Activated CD8-positive, alpha-beta memory T cell treated with anti-CD3 and anti-CD28 coated beads for 4 hours (primary cell): ENCODE measurements around the gene TMPRSS5.
"Not testable (repeated sequence)": the region's sequence is repeated elsewhere in the genome, so short reads cannot be mapped to it uniquely, and the experiment has no call there.

Experiments used
- DNase-seq, 2 donors: peaks; one replicate each; pipeline ENCODE4 v3.0.0-alpha.2; 2020; ENCODE audit warnings: low read depth in 2 of 2

Gene TMPRSS5

DNA sequence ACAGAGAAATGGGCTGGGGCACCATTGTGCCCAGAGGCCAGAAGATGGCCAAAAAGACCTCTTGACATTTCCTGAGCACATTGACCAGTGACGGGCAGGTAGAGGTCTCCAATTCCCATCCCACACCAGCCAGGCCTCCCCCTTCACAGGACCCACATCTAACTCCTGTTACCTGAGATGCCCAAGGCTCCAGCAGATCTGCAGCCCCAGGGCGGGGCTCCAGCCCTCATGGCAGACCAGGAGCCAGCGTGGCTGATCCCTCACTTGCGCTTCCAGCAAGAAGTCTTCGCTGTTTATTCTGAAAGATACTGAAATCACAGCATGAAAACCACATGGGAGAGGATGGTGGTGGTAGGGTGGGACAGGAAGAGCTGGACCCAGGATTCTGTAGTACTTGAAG lies 9.0 kb downstream of the TMPRSS5 start:
- no peak for DNase-seq

DNA sequence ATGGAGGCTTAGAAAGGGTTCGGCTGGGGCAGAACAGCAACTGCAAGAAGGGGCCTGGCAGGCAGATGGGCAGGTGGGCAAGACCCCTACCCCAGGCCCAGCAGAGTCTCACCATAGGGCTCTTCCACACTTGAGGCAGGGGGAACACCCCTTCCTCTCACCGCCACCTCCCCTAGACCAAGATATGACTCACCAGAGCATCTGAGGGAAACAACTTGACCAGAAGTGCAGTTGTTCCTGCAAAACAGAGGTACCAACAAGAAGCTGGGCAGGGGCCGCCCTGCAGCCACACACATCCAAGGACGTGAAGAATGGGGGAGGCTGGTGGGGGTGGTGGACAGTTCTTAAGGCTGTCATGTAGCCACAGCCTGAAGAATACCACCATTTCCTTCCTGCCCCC lies 10.9 kb downstream of the TMPRSS5 start:
- DNase-seq, result no peak

DNA sequence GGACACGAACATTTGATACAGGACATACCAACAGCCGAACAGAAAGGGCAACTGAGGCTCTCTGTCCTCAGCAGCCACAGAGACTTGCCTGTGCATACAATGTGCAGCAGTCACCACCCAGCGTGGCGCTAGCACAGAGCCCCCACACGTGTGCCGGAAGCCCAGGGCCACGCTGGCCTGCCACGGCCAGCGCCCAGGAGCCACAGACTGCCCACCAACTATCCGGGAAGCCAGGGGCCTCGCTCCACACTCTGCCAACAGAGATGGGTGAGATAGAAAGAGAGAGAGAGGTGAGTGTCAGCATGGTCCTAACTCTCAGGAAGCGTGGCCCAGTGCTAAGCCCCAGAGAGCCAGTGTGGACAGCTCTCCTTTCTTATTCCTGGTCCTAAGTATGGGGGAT lies 11.7 kb downstream of the TMPRSS5 start:
- DNase-seq, result no peak

DNA sequence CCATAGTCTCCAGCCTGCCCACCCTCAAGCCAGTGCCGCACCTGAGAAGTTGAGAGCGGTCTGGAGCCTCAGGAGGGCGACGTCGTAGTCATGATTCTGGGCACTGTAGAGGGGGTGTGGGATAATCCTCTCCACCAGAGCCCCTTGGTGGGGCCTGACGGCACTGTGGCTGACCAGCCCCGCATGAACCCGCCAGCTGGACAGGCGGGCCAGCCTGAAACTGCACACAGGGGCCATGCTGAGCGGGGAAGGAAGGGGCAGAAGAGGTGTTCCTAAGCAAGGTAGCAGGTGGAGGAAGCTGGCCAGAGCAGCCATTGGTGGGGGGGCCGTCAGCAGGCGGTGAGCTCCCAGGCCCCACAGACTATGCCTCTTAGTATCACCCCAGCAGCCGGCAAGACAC lies 13.1 kb downstream of the TMPRSS5 start:
- DNase-seq, result no peak

DNA sequence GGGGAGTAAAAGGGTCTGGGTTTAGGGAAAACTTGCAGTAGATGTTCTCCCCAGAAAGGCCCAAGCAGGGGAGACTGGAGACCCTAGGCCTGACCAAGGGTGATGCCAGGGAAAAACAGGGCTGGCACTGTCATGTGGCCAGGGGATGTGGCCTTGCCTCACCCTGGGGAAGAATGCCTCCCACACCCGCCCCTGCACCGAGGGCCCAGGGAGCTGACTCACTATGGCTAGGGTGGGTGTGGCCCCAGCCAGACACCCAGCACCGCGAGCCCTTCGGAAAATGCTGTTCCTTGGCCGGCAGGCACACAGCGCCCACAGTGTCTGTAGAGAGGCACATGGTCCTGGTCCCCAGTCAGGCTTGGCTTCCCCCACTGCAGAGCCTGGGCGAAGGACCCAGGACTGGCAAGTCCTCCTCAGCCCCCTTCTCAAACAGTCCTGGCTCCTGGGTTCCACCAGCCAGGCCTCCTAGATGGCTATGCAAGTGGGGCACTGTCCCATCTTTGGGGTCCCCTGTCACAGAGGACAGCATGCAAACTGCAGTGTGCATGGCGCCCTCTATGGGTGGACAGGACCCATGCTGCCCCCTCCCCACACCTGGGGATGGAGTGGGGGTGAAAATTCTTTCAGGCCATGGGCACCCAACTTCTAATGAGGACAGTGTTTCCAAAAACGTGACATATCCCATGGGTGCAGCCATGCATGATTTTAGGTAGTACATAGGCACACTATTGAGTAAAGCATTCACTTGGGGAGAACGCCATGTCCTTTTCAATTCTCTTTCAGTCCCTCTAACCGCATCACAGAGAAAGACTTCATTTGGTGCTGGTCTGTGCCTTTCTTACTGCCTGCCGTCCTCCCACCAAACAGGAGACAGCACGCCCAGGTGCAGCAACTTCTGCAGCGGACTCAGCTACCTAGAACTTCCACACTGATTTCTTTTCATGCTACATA lies 15.2 kb downstream of the TMPRSS5 start:
- DNase-seq, result no peak

DNA sequence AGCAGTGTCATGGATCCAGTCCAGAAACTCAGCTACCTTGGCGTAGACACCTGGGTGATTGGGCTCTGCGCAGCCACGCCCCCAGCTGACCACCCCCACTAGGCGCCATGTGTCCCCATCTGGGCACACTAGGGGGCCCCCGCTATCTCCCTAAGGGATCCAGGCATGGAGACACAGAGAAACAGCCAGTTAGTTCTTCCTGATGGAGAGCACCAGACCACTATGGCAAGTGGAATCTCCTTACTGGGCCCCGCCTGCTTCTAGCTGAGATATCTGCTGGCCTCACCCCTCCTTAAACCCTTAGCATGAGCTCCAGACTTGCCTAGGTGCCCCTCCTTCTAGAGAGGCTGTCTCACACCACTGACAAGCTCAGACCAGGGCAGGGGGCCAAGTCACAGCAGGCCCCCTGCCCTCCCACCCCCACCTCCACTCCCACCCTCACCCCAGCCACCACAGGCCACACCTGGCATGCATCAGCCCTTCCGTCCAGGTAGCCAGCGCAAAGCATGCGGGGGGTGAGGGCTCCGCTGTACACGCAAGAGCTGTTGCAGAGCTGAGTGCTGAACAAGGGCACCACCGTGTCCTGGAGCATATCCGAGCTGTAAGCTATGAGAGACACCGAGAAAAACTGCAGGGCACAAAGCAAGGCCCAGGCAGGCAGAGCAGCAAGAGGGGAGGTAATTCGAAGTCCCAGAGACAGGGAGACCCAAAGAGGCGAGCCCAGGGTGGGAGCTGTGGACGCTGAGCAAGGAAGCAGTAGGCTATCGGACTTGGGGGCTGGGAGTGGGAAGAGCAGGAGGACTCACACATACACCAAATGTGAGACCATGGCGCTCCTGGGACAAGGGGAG lies 16.1 kb downstream of the TMPRSS5 start:
- DNase-seq, result no peak

DNA sequence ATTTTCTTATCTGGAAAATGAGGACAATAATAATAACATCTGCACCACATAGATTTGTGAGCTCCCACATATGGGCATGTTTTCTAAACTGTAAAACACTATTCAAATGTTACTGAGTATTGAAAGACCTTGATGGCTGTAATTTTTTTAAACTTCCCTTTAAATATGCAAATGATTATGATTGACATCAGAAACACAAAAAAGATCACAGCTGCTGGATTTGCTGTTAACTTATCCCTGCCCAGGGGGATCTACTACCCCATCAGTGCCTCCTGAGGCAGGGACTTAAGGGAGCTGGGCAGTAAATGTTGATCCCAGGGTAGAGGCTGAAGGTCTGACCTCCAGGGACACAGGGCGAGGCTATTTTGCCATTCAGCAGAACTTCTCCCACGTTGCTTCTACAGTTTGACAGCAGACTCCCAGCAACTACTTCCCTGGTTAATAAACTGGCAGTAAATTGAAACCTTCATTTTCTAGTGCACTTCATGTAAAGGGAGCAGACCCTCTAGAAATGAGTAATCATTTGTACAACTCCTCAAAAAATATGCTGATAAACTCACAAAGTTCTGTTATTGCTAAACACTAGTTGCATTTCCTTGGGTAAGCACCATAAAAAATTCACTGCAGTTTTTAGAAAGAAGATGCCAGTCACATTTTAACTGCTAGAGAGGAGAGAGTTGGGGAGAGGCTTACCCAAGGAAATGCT lies 20.3 kb downstream of the TMPRSS5 start:
- no peak for DNase-seq

DNA sequence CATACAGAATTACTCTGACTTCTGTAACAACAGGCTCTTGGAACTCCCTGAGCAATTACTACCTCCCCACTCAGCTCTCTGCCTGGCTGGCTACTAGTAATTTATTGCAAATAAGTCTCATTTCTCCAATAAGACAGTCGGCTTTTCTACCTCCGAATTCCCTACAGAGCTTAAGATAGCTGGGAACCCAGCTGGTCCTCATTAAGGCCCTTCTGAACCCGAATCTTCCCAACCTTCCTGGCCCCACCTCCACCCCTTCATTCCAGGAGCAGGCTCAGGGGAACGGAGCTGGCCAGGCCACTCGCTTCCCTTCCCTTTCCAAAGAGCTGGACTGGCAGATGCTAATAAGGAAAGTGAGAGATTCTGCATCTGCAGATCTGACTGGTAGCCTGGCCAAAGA lies 21.6 kb downstream of the TMPRSS5 start:
- no peak for DNase-seq

DNA sequence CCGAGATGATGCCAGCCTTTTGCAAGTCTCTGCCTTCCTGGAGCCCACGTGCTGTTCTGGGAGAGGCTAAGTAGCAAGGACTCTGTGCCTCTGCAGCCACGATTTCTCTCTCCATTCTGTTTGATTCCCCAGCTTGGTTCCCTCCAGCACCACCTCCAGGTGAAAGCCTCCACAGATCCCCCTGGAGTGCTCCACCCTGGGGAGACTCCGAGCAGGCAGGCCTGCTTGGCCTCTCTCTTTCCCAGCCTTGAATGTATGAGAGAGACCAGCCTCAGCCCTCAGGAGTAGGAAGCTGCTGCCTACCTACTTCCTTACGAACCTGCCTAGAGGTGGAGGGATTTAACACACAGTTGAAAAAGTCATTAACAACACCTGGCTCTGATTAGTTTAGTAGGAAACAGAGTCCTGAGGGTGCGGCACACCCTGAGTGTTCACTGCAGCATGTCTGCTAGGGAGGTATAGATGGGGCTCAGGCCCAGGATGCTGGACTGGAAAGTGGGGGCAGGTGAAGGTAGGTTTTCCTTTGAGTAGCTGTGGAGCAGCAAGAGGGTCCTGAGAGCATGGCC lies 22.5 kb downstream of the TMPRSS5 start:
- DNase-seq, result no peak

DNA sequence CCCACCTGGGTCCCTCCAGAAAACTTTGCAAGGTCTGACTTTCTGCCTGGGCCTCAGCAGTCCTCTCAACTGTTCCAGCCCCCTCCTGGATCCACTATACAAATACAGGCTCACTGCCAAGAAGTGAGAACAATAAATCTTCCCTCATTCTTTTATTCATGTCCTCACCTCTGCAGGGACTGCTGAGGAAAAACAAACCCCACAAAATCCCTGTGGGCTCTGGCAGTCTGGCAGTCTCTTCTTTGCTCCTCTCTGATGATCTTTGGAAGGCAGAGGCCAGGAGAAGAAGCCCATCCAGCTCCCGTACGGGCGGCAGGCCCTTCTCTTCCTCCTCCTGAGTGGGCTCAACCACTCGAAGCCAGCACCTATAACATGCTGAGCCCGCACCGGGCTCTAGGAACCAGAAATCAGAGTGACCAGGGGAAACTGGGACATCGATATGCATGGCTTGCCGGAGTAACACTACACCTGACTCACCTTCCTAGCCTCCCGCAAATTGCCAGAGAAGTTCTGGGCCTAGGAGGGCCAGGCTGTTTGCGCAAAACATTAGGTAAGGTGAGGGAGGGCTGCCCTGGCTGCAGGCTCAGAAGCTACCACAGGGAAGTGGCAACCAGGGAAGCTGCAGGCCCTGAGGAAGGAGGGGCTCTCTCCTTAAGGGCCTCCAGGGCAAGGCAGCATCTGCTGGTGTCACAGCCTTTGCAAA lies 24.2 kb downstream of the TMPRSS5 start:
- DNase-seq, result no peak

DNA sequence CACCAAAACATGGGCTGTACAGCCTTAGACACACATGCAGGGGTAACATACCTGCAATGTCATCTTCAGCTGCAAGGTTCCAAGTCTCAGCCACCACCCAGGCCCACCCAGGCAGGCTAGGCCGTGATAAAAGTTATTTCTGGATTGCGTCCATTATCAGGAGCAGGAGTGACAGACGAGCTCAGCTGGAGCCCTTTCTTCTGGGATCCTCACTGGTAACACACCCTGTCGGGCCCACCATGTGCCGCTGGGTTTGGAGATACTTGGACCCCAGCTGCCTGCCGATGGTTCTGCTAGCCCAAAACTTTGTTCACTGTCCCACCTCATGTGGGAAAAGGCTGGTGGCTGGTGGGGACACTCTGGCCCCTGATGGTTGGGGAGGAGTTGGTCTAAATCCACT lies 24.8 kb downstream of the TMPRSS5 start:
- no peak for DNase-seq

DNA sequence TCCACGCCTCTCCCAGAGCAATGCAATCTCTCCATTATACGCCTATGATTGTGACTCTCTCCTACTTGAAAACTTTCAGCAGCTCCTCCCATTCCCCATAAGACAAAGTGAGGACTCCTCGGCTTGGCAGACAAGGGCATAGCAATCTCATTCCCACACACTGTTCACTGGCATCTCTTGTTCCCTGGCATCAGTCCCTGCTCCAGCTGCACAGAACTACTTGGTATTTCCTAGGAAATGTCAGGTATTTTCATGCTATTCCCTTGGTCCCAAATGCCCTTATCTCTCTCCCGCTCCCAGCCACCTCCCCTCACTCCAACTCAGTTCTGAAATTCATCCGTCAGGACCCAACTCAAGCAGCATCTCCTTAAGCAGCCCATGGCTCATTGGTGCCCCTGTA lies 28.4 kb downstream of the TMPRSS5 start:
- DNase-seq, result no peak

DNA sequence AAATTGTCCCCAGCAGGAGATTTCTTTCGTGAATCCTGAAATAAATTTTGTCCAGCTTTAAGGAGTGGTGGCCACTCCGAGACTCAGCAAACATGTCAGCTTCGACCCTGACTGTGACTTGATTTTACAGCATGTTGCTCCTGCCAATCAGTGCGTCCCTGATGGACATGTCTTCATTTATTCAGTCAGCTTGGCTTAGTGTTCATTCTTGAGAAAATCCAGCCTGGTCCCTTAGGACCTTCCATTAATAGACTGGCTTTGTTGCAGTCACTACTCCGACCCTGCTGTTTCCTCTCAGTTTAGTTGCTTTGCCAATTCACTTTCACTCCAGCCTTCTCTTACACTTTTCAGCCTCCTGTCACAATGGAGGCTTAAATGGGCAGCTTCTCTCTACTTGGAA lies 30.5 kb downstream of the TMPRSS5 start:
- DNase-seq, result no peak

DNA sequence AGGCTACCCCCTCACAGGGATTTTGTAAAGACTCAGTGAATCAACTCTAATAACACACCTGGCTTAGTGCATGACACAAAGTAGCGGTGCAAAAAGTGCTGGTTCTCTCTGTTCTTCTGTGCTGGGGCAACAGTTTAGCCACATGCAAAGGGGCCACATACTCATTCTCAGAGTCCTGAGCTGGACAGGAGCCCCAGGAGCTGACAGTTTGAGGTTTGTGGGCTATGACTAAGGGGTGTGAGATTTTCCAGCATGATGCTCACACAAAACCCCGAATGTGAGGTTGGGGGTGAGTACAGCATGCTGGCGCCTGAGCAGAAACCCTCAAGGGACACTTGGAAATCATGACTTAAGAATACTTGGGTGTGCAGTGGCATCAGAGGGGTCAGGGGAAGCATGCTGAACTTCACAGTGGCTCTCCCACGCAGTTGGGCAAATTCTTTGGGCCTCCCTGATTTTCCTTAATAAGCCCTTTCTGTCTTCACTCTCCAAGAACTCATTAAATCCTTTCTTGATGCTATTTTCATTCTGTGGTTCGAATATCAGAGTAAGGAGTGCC lies 31.0 kb downstream of the TMPRSS5 start:
- DNase-seq, result no peak

DNA sequence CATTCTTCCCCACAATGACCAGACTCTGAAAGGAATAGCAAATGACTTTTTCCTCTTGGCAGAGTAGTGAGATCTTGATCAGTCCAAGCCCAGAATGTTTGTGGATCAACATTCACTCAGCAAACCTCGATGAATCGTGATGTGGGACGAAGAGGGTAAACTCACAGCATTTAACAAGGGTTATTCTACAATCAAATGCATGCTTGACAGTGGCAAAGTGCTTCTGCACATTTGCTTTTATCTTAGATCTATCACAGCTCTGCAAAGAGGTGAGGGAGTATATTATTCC lies 31.8 kb downstream of the TMPRSS5 start:
- DNase-seq, result no peak

DNA sequence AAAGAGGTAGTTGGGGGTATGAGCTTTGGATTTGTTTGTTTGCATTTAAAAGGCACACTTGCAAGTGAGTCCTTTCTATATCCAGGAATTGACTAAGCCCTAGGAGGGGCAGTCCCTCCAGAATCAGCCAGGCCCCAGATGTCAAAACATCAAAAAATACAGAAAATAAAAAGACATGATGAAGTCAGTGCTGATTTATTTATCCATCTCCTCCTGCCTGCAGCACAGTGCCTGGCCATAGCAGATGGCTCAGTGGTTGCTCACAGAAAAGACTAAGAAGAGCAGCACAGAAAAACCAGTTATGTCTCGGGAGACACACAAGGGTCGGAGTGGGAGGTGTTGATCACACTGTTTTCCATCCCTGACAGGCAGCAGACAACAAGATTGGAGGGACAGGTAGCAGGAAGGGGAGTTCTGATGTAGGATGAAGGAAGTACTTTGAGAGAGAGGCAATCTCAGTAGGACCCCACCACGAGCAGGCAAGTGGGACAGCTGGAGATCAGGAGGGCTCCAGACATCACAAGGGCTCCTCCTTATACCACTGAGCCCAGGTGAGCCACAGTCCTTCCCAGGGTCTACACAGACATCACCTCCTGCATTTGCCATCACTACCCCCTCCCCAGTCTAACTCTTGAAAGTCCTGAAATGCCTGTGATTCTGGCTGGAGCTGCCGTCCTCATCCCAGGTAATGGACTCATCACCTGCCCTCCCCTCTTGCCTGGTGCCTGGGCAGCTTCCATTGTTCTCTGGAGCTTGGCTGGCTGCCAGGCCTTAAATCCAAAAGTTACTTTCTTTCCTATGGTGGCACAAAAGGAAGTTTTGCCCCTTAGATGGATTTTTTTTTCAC lies 32.3 kb downstream of the TMPRSS5 start:
- DNase-seq, result no peak

DNA sequence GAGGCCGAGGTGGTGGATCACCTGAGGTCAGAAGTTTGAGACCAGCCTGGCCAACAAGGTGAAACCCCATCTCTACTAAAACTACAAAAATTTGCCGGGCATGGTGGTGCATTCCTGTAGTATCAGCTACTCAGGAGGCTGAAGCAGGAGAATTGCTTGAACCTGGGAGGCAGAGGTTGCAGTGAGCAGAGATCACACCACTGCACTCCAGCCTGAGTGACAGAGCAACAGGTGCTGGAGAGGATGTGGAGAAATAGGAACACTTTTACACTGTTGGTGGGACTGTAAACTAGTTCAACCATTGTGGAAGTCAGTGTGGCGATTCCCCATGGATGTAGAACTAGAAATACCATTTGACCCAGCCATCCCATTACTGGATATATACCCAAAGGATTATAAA lies 34.2 kb downstream of the TMPRSS5 start:
- DNase-seq, result not testable (repeated sequence)

DNA sequence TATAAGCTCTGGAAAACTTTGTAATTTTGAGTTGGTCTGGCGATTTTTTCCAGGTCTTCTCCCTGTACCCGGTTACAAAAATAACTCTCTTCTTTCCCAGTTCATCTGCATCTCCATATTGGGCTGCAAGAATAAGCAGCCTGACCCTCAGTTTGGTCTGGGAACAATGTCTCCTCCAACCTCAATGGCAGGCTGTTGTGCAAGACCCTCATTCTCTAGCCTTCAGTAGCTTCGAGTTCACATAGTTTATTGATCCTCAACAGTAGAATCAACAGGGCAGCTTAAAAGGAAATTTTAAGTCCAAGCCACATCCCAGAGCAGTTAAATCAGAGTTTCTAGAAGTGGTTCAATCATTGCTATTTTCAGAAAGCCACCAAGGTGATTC lies 35.3 kb downstream of the TMPRSS5 start:
- no peak for DNase-seq

DNA sequence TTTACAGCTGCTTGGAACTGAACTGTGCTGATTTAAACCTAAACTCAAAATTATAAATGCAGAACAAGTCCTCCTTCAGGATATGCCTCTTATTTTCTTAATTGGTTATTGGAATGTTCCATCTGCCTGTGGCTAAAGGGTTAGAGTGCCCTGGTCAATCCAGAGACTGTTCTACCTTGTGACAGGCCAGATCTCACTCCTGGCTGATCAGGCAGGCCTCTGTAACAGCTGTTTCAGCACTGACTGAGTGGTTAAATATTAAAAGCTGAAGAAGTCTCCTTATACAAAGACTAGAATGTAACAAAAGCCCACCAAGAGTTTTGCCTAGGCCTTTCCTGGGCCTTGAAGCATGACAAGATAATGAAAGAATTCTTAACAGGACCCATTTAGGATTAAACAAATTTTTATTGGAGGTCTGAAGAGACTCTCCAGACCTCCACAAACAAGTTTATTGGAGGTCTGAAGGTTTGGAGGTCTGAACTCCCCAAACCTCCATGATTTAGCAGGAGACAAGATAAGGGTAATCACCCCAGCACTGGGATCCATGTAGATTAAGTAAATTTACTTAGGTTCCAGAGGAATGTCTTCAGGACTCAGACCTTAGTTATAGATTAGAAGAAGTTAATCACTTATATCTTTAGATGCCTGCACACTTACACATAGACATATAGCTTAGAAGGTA lies 35.8 kb downstream of the TMPRSS5 start:
- DNase-seq, result no peak

DNA sequence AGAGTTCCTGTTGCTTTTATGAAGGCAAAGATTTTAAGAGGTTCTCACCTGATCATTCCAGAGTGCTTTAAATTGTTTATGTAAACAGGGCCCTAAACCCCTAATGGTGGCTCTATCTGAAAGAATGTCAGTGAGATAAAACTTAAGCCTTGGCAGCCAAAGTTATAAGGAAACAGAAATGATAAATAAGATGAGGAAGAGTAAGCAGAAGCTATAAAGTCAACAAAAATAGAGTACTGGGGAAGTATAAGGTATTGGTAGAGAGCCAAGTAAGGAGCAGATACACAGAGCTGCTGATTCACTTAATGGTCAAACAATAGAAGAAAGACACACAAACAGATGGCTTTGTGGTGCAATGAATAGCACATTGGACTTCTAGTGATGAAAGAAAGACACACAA lies 37.9 kb downstream of the TMPRSS5 start:
- DNase-seq, result no peak
